ENCODE measurements around the gene SLC15A4. TPM values are rescaled to one million over a fixed set of nuclear protein-coding genes. Genes with fewer than 3 reads are reported as not detected.

The SLC15A4 gene
- total and polyA plus RNA-seq, 4 donors = 7.3 to 25.3 (median 14.9) TPM

DNA sequence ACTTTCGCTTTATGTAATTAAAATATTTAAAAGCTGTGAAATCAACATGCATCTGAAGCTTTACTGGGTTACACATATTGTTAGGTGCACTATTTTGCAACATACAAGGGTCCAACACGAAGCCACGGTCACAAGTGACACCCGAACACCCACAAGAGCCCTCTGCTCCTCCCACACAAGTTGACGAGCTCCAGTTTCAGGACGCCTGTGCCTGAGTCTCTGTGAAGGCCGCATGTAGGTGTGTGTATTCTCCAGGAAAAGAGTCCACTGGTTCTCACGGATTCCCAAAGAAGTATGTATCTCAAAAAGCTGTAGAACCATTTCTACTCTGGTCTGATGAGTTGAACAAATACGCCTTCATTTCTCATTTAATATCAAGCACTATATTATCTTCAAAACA is 12.0 kb downstream of the SLC15A4 start (continued):
- TF ChIP-seq, protein P1, sequence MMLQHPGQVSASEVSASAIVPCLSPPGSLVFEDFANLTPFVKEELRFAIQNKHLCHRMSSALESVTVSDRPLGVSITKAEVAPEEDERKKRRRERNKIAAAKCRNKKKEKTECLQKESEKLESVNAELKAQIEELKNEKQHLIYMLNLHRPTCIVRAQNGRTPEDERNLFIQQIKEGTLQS (IDR thresholded peaks at IDR 0.05) = no peak
- TF ChIP-seq NR2F2 (IDR thresholded peaks at IDR 0.05) = no peak
- TF ChIP-seq RXRA (IDR thresholded peaks at IDR 0.05) = no peak
- TF ChIP-seq, protein P2, sequence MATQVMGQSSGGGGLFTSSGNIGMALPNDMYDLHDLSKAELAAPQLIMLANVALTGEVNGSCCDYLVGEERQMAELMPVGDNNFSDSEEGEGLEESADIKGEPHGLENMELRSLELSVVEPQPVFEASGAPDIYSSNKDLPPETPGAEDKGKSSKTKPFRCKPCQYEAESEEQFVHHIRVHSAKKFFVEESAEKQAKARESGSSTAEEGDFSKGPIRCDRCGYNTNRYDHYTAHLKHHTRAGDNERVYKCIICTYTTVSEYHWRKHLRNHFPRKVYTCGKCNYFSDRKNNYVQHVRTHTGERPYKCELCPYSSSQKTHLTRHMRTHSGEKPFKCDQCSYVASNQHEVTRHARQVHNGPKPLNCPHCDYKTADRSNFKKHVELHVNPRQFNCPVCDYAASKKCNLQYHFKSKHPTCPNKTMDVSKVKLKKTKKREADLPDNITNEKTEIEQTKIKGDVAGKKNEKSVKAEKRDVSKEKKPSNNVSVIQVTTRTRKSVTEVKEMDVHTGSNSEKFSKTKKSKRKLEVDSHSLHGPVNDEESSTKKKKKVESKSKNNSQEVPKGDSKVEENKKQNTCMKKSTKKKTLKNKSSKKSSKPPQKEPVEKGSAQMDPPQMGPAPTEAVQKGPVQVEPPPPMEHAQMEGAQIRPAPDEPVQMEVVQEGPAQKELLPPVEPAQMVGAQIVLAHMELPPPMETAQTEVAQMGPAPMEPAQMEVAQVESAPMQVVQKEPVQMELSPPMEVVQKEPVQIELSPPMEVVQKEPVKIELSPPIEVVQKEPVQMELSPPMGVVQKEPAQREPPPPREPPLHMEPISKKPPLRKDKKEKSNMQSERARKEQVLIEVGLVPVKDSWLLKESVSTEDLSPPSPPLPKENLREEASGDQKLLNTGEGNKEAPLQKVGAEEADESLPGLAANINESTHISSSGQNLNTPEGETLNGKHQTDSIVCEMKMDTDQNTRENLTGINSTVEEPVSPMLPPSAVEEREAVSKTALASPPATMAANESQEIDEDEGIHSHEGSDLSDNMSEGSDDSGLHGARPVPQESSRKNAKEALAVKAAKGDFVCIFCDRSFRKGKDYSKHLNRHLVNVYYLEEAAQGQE (IDR thresholded peaks at IDR 0.05) = no peak
- no peak for TF ChIP-seq FOXA2 (IDR thresholded peaks at IDR 0.05)

DNA sequence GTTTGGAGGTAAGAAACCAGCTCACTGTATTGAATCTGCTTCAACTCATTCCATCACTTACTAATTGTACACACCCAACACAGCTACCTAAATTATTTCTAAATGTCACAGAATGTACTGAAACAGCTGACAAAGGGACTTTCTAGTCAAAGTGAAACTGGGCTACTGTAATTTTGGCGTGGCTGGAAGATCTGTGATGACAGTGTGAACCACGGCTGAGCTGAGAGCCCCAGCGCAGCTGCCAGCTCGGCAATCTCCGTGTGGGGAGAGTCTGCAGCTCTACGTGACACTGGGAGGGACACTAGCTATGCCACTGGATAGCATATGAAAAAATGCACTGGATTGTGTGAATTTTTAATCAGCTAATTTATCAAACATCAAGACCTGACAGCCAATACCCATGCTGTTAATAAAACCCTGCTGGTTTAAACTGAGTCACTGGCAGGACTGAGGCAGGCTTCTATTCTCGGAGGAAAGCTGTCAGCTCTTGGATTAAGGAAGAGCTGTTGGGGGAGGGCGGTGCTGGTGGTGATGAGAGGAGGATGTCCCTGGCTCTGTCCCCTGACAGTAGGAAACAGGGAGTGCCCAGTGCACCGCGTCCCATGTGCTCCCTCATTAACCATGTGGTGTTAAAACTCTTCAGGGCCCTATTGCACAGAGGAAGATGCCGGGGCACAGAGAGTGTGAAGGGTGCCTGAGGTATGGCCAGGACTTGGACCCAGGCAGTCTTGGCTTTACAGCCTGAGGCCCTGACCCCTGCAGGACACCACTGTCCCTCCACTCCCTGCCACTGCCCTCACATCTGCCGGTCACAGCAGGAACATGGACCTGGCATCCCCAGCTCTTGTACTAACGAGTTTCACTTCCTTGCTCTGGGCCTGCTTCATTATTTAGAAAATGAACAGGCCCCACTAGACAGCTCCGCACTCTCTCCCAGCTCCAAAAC is 13.3 kb downstream of the SLC15A4 start:
- H3K27me3 ChIP-seq (ENCODE audit: control insufficient read depth in 4 of 4, insufficient read depth in 4 of 4, low read length in 3 of 4) = no peaks in the 10 kb centered on the region

More for the DNA sequence above, 13.3 kb downstream of the SLC15A4 start:
- TF ChIP-seq RXRA (IDR thresholded peaks at IDR 0.05) = no peak
- no peak for TF ChIP-seq JUND (IDR thresholded peaks at IDR 0.05)
- TF ChIP-seq SP1 (IDR thresholded peaks at IDR 0.05) = no peak
- TF ChIP-seq, protein P3, sequence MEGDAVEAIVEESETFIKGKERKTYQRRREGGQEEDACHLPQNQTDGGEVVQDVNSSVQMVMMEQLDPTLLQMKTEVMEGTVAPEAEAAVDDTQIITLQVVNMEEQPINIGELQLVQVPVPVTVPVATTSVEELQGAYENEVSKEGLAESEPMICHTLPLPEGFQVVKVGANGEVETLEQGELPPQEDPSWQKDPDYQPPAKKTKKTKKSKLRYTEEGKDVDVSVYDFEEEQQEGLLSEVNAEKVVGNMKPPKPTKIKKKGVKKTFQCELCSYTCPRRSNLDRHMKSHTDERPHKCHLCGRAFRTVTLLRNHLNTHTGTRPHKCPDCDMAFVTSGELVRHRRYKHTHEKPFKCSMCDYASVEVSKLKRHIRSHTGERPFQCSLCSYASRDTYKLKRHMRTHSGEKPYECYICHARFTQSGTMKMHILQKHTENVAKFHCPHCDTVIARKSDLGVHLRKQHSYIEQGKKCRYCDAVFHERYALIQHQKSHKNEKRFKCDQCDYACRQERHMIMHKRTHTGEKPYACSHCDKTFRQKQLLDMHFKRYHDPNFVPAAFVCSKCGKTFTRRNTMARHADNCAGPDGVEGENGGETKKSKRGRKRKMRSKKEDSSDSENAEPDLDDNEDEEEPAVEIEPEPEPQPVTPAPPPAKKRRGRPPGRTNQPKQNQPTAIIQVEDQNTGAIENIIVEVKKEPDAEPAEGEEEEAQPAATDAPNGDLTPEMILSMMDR (IDR thresholded peaks at IDR 0.05; ENCODE audit: low read depth, low read length, missing input control) = no peak
- TF ChIP-seq FOXA2 (IDR thresholded peaks at IDR 0.05) = no peak
- TF ChIP-seq HNF4A (conservative IDR thresholded peaks at IDR 0.05) = no peak
- no peak for TF ChIP-seq RAD21 (IDR thresholded peaks at IDR 0.05)
- no peak for TF ChIP-seq FOXA1 (IDR thresholded peaks at IDR 0.05)
- TF ChIP-seq EGR1 (IDR thresholded peaks at IDR 0.05; ENCODE audit: low read depth in 2 of 2) = no peak
- TF ChIP-seq, protein P4, sequence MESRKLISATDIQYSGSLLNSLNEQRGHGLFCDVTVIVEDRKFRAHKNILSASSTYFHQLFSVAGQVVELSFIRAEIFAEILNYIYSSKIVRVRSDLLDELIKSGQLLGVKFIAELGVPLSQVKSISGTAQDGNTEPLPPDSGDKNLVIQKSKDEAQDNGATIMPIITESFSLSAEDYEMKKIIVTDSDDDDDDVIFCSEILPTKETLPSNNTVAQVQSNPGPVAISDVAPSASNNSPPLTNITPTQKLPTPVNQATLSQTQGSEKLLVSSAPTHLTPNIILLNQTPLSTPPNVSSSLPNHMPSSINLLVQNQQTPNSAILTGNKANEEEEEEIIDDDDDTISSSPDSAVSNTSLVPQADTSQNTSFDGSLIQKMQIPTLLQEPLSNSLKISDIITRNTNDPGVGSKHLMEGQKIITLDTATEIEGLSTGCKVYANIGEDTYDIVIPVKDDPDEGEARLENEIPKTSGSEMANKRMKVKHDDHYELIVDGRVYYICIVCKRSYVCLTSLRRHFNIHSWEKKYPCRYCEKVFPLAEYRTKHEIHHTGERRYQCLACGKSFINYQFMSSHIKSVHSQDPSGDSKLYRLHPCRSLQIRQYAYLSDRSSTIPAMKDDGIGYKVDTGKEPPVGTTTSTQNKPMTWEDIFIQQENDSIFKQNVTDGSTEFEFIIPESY (IDR thresholded peaks at IDR 0.05) = no peak
- TF ChIP-seq, protein P1 (IDR thresholded peaks at IDR 0.05) = no peak
- no peak for TF ChIP-seq GABPA (IDR thresholded peaks at IDR 0.05 in 1 of 2, conservative IDR thresholded peaks at IDR 0.05 in 1 of 2)
- no peak for TF ChIP-seq YY1 (IDR thresholded peaks at IDR 0.05)
- TF ChIP-seq TAF1 (conservative IDR thresholded peaks at IDR 0.05) = no peak
- TF ChIP-seq, protein P2 (IDR thresholded peaks at IDR 0.05) = no peak
- no peak for TF ChIP-seq NR2F2 (IDR thresholded peaks at IDR 0.05)
- TF ChIP-seq HNF4G (IDR thresholded peaks at IDR 0.05) = no peak
- Histone ChIP-seq H3K4me1 (ENCODE audit: control insufficient read depth in 4 of 4, insufficient read depth in 4 of 4, low read length in 3 of 4) (peaks cover 2 to 15% (median 7%) of the 10 kb centered on the region in 4 donors), H3K27ac (ENCODE audit: low read depth in 1 of 2, low read length in 2 of 2) (peak overlapping the region; percentile 74 to 81), H3K9ac (ENCODE audit: low read depth in 1 of 2, low read length in 2 of 2) (peak overlapping the region in 1 of 2 donors; percentile 53), H3K9me3 (ENCODE audit: control insufficient read depth in 4 of 4, low read length in 3 of 4) (no peaks in the 10 kb centered on the region), H3K4me3 (ENCODE audit: low read depth in 1 of 3, low read length in 3 of 3) (no peak overlapping the region), H3K36me3 (ENCODE audit: control insufficient read depth in 4 of 4, insufficient read depth in 3 of 4, low read depth in 1 of 4, low read length in 3 of 4) (peaks cover 4 to 28% (median 15%) of the 10 kb centered on the region in 4 donors)
- WGBS = 59% methylated on average over 14 of the region's 14 CpGs
- DNase-seq (ENCODE audit: low spot score) = no peak

Measured in liver (tissue), 9 donors.